Mucosa of rectum (tissue), 2 donors: ENCODE results near the gene DNM3.

ENCODE experiments used
- H3K27ac ChIP-seq, 2 donors: one replicate each; pipeline ENCODE4 v1.7.0; 2013; ENCODE audit warnings: inconsistent platforms in 2 of 2, low read depth in 2 of 2, low read length in 2 of 2
- H3K27me3 ChIP-seq, 2 donors: one replicate each; pipeline ENCODE4 v1.7.0; 2013; ENCODE audit warnings: low read length in 2 of 2; ENCODE audit not compliant: control insufficient read depth in 2 of 2, insufficient read depth in 2 of 2
- H3K36me3 ChIP-seq, 2 donors: one replicate each; pipeline ENCODE4 v1.7.0; 2013; ENCODE audit warnings: low read length in 2 of 2; ENCODE audit not compliant: control insufficient read depth in 2 of 2, insufficient read depth in 2 of 2
- H3K4me1 ChIP-seq, 2 donors: one replicate each; pipeline ENCODE4 v1.7.0; 2013; ENCODE audit warnings: low read length in 2 of 2, mild to moderate bottlenecking in 1 of 2; ENCODE audit not compliant: control insufficient read depth in 2 of 2, insufficient read depth in 2 of 2
- H3K4me3 ChIP-seq, 2 donors: one replicate each; pipeline ENCODE4 v1.7.0; 2013; ENCODE audit warnings: low read length in 2 of 2
- H3K9ac ChIP-seq, 2 donors: one replicate each; pipeline ENCODE4 v1.7.0; 2013; ENCODE audit warnings: low read length in 2 of 2, low read depth in 1 of 2, mild to moderate bottlenecking in 1 of 2
- H3K9me3 ChIP-seq, 2 donors: one replicate each; pipeline ENCODE4 v1.7.0; 2013; ENCODE audit warnings: low read length in 2 of 2; ENCODE audit not compliant: control insufficient read depth in 2 of 2
- donor health status: healthy.
- donor health status: Normal muscosa, but diverticular disease.

Gene DNM3

GRCh38 chr1:171844381-171844780 is 3.1 kb downstream of the DNM3 start:
- peaks cover 6 to 8% of the 10 kb centered on the region in 2 donors for H3K4me1 ChIP-seq
- H3K36me3 ChIP-seq = no peaks in the 10 kb centered on the region
- H3K27me3 ChIP-seq = peaks cover 0 to 5% of the 10 kb centered on the region in 2 donors
- H3K4me3 ChIP-seq = no peak overlapping the region
- no peak overlapping the region for H3K27ac ChIP-seq
- no peak overlapping the region for H3K9ac ChIP-seq
- H3K9me3 ChIP-seq = no peaks in the 10 kb centered on the region

GRCh38 chr1:171845998-171846397 is 4.7 kb downstream of the DNM3 start:
- no peak overlapping the region for H3K27ac ChIP-seq
- H3K4me1 ChIP-seq = peaks cover 6 to 8% of the 10 kb centered on the region in 2 donors
- no peak overlapping the region for H3K4me3 ChIP-seq
- no peaks in the 10 kb centered on the region for H3K9me3 ChIP-seq
- no peaks in the 10 kb centered on the region for H3K36me3 ChIP-seq
- no peak overlapping the region for H3K9ac ChIP-seq
- peaks cover 0 to 5% of the 10 kb centered on the region in 2 donors for H3K27me3 ChIP-seq

DNA sequence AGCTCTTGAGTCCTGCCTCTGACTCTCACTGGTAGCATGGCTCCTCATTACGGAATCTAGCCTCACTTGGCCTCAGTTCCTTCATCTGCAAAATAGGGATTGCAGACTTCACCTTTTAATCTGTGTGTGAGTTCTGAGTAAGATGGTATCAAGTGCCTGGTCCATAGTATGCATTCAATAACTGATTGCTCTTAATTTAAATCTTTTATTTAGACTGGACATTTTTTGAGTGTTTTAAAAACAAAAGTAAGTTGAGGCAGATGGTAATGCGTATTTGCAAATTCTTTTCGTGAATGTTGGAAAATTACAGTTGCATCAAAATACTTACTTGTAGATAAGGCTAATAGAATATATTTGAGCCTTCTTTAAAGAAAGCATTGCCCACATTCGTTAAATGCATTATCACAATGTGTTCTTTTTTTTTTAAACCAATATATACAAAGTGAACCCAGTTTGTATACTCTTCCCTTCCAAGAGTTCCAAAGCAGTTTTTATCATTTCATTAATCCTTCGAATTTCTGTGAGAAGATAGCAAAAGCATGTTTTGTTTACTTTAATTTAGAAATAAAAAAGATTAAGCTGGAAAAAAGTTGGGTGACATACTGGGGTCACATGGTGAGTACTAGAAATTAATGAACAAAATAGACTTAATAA is 8.1 kb downstream of the DNM3 start:
- no peak overlapping the region for H3K27ac ChIP-seq
- no peaks in the 10 kb centered on the region for H3K36me3 ChIP-seq
- H3K4me3 ChIP-seq = no peak overlapping the region
- H3K9me3 ChIP-seq = no peaks in the 10 kb centered on the region
- no peak overlapping the region for H3K9ac ChIP-seq
- no peaks in the 10 kb centered on the region for H3K27me3 ChIP-seq
- no peaks in the 10 kb centered on the region for H3K4me1 ChIP-seq

DNA sequence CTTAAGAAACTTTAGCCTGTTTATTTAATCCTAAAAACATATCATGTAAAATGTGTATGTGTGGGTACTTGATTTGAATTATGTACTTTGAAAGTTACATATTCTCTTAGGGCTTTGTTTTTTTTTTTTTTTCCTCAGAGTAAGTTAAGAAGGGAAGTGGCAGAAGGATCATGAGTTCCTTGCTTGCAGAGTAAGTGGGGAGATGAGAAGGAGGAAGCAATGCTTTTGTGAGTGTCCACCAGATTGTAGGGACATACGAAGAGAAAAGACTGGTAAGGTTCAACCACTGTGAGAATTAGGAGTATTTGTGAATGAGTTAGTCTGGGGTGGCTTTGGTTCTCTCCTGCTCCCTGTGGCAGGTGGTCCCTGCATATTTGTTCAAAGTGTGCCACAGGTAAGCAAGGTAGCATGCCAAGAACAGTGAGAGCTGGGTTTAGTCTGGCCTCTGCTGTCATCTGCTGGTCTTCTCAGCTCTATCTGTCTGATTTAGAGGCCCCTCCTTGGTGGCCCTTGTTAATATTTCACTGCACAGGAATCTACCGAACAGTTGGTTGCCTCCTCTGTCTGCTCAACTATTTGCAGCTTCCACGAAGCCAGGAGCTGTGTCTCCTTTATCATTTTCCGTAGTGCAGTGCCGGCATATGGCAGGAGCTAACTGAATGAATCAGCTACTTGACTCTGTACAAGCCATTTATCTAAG is 9.5 kb downstream of the DNM3 start:
- H3K27ac ChIP-seq = no peak overlapping the region
- H3K9me3 ChIP-seq = no peaks in the 10 kb centered on the region
- H3K36me3 ChIP-seq = no peaks in the 10 kb centered on the region
- no peaks in the 10 kb centered on the region for H3K4me1 ChIP-seq
- no peak overlapping the region for H3K9ac ChIP-seq
- no peaks in the 10 kb centered on the region for H3K27me3 ChIP-seq
- H3K4me3 ChIP-seq = no peak overlapping the region

DNA sequence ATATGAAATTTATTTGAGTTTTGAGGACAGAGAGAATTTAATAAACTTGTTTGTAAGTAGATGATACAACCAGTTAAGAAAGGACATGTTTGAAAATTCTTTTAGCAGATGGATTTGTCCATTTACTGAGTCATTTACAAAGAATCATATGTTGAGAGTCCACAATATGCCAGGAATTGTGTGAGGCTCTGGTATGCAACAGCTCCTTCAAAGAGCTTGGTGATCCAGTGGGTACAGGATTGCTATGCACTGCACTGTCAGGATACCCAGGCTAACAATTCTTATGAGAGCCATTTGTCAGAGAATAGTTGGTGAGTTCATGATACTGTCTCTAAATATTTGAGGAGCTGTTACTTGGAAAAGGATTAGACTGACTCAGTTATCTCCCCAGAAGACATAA is 11.0 kb downstream of the DNM3 start:
- no peaks in the 10 kb centered on the region for H3K4me1 ChIP-seq
- H3K9ac ChIP-seq = no peak overlapping the region
- no peaks in the 10 kb centered on the region for H3K9me3 ChIP-seq
- H3K4me3 ChIP-seq = no peak overlapping the region
- H3K27ac ChIP-seq = no peak overlapping the region
- H3K27me3 ChIP-seq = no peaks in the 10 kb centered on the region
- no peaks in the 10 kb centered on the region for H3K36me3 ChIP-seq

DNA sequence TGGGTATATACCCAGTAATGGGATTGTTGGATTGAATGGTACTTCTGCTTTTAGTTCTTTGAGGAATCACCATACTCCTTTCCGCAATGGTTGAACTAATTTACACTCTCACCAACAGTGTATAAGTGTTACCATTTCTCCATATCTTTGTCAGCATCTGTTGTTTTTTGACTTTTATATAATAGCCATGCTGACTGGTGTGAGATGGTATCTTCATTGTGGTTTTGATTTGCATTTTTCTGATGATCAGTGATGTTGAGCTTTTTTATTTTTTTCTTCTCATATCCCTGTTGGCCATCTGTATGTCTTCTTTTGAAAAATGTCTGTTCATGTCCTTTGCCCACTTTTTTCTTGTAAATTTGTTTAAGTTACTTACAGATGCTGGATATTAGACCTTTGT is 14.1 kb downstream of the DNM3 start:
- Histone ChIP-seq H3K9ac (no peak overlapping the region), H3K4me1 (no peaks in the 10 kb centered on the region), H3K36me3 (no peaks in the 10 kb centered on the region), H3K27ac (no peak overlapping the region), H3K27me3 (no peaks in the 10 kb centered on the region), H3K9me3 (no peaks in the 10 kb centered on the region), H3K4me3 (no peak overlapping the region)

DNA sequence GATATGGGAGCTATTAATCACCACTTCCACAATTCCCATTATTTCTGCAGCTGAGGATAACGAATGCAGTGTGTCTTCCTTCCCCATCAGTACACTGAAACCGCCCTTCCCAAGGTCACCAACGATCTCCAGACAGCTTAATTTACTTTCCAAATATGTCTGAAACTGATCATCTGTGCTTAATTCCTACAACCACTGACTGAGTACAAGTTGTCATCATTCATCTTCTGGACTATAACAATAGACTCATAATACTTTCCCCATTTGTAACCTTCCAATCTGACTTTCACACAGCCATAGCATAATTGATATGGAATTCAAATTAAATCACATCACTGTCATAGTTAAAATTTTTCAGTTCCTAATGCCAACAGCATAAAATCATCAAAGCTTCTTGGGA is 17.4 kb downstream of the DNM3 start:
- H3K27me3 ChIP-seq = no peaks in the 10 kb centered on the region
- no peak overlapping the region for H3K9ac ChIP-seq
- H3K4me3 ChIP-seq = no peak overlapping the region
- no peaks in the 10 kb centered on the region for H3K4me1 ChIP-seq
- no peaks in the 10 kb centered on the region for H3K36me3 ChIP-seq
- no peaks in the 10 kb centered on the region for H3K9me3 ChIP-seq
- no peak overlapping the region for H3K27ac ChIP-seq

GRCh38 chr1:171860696-171861095 is 19.4 kb downstream of the DNM3 start:
- Histone ChIP-seq H3K9me3 (no peaks in the 10 kb centered on the region), H3K36me3 (no peaks in the 10 kb centered on the region), H3K4me3 (no peak overlapping the region), H3K9ac (no peak overlapping the region), H3K4me1 (no peaks in the 10 kb centered on the region), H3K27ac (no peak overlapping the region), H3K27me3 (no peaks in the 10 kb centered on the region)

- no peak overlapping the region for H3K9ac ChIP-seq
- H3K4me3 ChIP-seq = no peak overlapping the region
- no peaks in the 10 kb centered on the region for H3K36me3 ChIP-seq
- H3K4me1 ChIP-seq = no peaks in the 10 kb centered on the region
- no peaks in the 10 kb centered on the region for H3K9me3 ChIP-seq
- no peaks in the 10 kb centered on the region for H3K27me3 ChIP-seq
- no peak overlapping the region for H3K27ac ChIP-seq
These were observed 22.2 kb downstream of the DNM3 start for GRCh38 chr1:171863531-171863930.

- no peaks in the 10 kb centered on the region for H3K36me3 ChIP-seq
- no peaks in the 10 kb centered on the region for H3K9me3 ChIP-seq
- H3K9ac ChIP-seq = no peak overlapping the region
- H3K27me3 ChIP-seq = no peaks in the 10 kb centered on the region
- H3K27ac ChIP-seq = no peak overlapping the region
- H3K4me3 ChIP-seq = no peak overlapping the region
- H3K4me1 ChIP-seq = no peaks in the 10 kb centered on the region
These were observed 23.0 kb downstream of the DNM3 start for GRCh38 chr1:171864308-171864707.
